KBM-7 (cell line): ENCODE measurements around the gene MTARC1.

Source experiments
- DNase-seq: peaks from one replicate; pipeline ENCODE4 v3.0.0-alpha.2; 2015
- in situ Hi-C: fragments of 300-500 bp; cut with MboI; formaldehyde crosslinking; loops from 2 replicates; pipeline ENCODE4 v1.14.3; 2020; ENCODE audit warnings: low sequenced_read_pairs, low pct_unique_long_range_greater_than_20kb, mixed read lengths

Gene MTARC1

GRCh38 chr1:220786337-220787068, at the start of gene MTARC1:
Gene MTARC1 (plus strand): TSS chr1:220786913. CDS start chr1:220786945, 32 bp downstream.
- in situ Hi-C loops: no loop called here
- DNase-seq: no peak

- DNase-seq: no peak
- in situ Hi-C loops: no loop called here
Measured at GRCh38 chr1:220741349-220741748, 45.4 kb upstream of the MTARC1 start.

- in situ Hi-C loops: no loop called here
Measured at GRCh38 chr1:220741825-220742224, 44.9 kb upstream of the MTARC1 start.

GRCh38 chr1:220742520-220742919, 44.2 kb upstream of the MTARC1 start:
- no peak for DNase-seq
- in situ Hi-C loops: no loop called here

More at GRCh38 chr1:220741825-220742224, 44.9 kb upstream of the MTARC1 start:
- DNase-seq: no peak

GRCh38 chr1:220746851-220747250, 39.9 kb upstream of the MTARC1 start:
- in situ Hi-C loops: no loop called here
- DNase-seq: no peak

- DNase-seq: no peak
- in situ Hi-C loops: no loop called here
Measured at GRCh38 chr1:220747437-220748088, 39.1 kb upstream of the MTARC1 start.

DNA sequence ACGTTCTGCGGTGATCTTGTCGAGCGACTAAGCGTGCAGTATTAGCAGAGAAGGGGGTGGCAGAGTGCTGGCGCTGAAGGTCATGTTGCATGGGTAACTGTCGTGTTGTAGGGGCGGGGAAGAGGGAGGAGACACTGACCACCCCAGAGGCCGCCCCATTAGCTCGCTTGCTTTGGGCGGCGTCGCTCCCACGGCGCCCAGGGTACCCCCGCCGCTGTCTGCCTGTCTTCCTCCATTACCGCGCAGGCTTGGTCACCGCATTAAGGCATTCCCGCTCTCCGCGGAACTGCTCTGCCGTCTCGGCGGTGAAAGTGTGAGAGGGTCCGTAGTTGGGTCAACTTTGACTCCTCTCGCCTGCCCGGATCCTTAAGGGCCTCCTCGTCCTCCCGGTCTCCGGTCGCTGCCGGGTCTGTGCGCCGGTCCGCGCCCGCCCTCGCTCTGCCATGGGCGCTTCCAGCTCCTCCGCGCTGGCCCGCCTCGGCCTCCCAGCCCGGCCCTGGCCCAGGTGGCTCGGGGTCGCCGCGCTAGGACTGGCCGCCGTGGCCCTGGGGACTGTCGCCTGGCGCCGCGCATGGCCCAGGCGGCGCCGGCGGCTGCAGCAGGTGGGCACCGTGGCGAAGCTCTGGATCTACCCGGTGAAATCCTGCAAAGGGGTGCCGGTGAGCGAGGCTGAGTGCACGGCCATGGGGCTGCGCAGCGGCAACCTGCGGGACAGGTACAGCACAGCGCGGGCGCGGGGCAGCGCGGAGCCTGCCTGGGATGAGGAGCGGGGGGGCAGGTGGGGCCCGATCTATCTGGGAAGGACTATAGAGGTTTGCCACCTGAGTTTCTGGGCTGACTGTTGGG, 38.4 kb upstream of the MTARC1 start, which contains the start of gene MTARC2:
MTARC2 (plus strand) TSS at position 234 of the 846 bp plus-strand sequence; CDS start at position 444, 210 bp downstream.
- DNase-seq: no peak
- in situ Hi-C loops: no loop called here

- DNase-seq: no peak
- in situ Hi-C loops: no loop called here
Measured at GRCh38 chr1:220748936-220749335, 37.8 kb upstream of the MTARC1 start.

GRCh38 chr1:220750131-220750515, 36.6 kb upstream of the MTARC1 start:
- no peak for DNase-seq
- in situ Hi-C loops: no loop called here

- in situ Hi-C loops: no loop called here
- DNase-seq: no peak
Measured at GRCh38 chr1:220751111-220751510, 35.6 kb upstream of the MTARC1 start.

DNA sequence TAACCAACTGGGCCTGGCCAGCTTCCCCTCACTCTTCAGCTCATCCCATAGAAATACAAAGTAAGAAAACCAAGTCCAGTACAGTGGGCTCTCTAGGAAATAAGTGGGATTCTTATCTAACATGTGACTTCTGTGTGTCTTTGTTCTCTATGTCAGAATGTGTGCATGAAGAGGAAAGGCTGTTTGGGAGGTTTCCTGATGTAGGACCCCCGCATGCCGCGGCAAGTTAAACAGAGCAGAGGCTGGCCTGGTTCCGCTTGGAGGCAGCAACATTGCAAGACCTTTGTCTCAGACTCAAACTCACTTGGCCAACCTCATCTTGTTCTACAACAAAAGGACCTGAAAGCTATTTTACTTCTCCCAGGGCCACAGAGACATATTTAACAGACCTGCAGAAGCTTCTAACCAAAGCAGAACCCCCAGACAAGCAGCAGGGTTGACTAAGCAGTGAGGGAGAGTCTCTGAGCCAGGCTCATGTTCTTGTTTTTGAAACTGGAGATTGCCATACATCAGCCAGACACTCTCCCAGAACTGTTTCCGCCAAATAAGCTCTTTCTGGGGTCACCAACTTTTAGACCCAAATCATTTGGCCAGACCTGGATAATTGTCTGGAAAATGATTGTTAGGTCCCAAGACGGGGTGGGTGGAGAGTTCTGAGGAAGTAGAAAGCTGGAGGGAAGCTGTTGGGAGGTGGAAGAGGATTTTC, 32.3 kb upstream of the MTARC1 start:
- DNase-seq: no peak
- in situ Hi-C loops: no loop called here

DNA sequence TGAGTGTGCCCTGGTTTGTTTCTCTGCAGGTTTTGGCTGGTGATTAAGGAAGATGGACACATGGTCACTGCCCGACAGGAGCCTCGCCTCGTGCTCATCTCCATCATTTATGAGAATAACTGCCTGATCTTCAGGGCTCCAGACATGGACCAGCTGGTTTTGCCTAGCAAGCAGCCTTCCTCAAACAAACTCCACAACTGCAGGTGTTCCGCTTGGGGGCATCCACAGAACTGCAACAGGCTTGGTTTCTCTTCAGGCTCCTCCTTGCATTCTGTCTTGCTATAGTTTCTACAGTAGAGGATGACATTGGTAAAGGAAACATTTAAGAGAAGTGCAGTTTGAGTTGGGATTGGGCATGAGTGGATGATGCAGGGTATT, 31.8 kb upstream of the MTARC1 start:
- in situ Hi-C loops: no loop called here
- no peak for DNase-seq

GRCh38 chr1:220755309-220755708, 31.4 kb upstream of the MTARC1 start:
- in situ Hi-C loops: no loop called here
- DNase-seq: peak; percentile 58

DNA sequence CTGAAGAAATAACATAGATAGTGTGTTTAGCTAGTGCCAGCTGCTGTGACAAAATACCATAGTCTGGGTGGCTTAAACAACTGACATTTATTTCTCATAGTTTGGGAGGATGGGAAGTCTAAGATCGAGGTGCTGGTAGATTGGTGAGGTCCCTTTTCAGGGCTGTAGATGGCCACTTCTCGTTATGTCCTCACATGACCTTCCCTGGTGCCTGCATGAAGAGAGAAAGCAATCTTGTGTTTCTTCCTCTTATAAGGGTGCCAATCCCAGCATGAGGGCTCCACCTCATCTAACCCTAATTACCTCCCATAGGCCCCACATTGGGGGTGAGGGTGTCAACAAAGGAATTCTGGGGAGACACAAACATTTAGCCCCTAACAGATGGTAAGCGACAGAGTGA, 29.3 kb upstream of the MTARC1 start:
- DNase-seq: no peak
- in situ Hi-C loops: no loop called here

DNA sequence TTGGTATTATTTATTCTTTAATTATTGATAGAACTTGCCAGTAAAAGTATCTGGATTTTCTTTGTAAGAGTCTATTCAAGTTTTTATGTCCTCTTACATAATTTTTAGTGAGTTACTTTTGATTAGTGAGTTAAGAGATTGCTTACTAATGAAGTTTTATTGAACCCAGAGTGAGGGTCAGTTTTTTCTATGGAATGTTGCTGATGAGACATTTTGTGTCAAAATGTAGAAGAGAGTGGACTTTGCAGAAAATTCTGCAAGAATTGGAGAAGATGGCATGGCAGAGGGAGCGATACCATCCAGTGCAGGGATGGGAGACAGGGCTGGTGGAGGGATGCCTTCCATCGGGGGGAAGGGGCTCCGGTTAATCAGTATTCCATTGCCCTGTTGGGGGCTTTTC, 27.6 kb upstream of the MTARC1 start:
- in situ Hi-C loops: no loop called here
- DNase-seq: no peak

DNA sequence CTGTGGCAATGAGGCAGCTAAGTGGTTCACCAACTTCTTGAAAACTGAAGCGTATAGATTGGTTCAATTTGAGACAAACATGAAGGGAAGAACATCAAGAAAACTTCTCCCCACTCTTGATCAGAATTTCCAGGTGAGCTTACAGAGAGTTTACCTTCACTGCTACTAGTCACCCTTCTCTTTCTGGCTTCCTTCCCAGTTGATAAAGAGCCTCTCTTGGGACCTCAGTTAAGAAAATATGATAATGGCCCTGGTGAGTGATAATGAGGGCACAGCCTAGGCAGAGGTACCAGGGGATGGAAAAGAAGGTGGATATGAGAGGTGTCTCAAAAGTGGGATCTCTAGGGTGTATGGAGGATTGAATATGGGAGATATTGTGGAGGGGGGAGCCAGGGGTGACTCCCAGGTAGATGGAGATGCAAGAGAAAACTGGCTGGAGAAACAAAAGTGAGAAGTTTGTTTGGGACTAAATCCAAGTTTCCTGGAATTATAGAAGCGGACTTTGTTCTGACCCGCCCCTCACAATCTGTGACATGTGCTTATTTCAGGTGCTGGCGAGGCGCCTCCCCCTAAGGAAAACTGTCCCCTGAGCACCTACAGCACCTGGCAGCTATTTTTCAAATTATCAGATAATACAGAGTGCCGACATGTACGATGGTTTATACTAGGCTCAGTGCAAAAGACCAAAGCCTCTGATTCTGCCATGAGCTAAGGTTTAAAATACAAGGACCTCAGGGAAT, 24.9 kb upstream of the MTARC1 start:
- in situ Hi-C loops: no loop called here
- no peak for DNase-seq

- DNase-seq: no peak
- in situ Hi-C loops: no loop called here
Measured at GRCh38 chr1:220764757-220765156, 22.0 kb upstream of the MTARC1 start.

DNA sequence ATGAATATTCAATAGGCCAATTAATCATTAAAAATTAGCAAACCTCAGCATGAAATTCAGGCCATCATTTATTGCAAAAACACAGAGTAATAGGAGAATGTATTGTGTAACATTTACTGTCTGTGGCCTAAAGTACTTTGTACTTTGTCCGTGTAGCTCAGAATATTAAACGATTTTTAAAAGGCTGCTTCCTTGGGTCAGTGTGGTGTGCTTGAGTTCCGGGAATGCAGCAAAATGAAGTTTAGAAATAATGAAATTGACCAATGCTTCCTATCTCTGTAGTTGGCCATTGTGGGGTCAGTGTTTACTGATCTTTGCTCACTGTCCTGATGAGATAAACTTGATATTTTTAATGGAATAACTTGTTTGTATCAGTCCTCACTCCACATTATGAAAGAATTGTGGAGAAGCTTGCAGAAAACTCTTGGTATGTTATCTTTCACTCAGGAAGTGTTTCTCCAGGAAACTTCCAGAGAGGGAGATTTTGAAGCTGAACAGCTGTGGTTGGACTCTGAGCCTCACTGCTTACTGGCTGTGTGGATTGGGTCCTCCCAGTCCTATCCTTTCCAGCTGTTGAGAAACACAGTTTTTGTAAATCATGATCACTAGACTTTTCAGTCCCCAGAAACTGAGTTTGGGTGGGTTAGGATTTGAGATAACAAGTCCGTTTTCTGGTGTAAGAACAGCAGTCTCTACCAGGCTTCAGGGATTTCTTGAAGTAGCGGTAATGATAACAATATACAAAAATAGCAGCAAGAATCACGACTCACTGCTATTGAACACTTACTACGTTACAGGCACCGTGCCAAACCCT, 19.2 kb upstream of the MTARC1 start:
- DNase-seq: no peak
- in situ Hi-C loops: no loop called here
